Type B pancreatic cell (in vitro differentiated cells): Measurements from ENCODE around the gene FOXN3. TPM values are rescaled to one million over a fixed set of nuclear protein-coding genes. Genes with fewer than 3 reads are reported as not detected.

Experiments used
- DNase-seq: peaks from one replicate; pipeline ENCODE4 v3.0.0; 2021; ENCODE audit warnings: mixed read lengths; ENCODE audit not compliant: unreplicated experiment; ENCODE audit errors: extremely low spot score
- H3K27ac Mint-ChIP-seq: 2 replicates; pipeline ENCODE4 v1.8.0; 2021; ENCODE audit warnings: mild to moderate bottlenecking, mixed read lengths
- H3K27me3 Mint-ChIP-seq: 2 replicates; pipeline ENCODE4 v1.8.0; 2021; ENCODE audit warnings: mixed read lengths
- H3K36me3 Mint-ChIP-seq: 2 replicates; pipeline ENCODE4 v1.8.0; 2021; ENCODE audit warnings: mixed read lengths
- H3K4me1 Mint-ChIP-seq: one replicate; pipeline ENCODE4 v1.8.0; 2021; ENCODE audit warnings: mixed read lengths; ENCODE audit not compliant: unreplicated experiment
- H3K4me3 Mint-ChIP-seq: 2 replicates; pipeline ENCODE4 v1.8.0; 2021; ENCODE audit warnings: mild to moderate bottlenecking, mixed read lengths
- H3K9me3 Mint-ChIP-seq: 2 replicates; pipeline ENCODE4 v1.8.0; 2021; ENCODE audit warnings: mixed read lengths
- total RNA-seq: library from RNA; stranded (reverse); gene quantifications from 2 replicates; pipeline ENCODE4 v1.2.1, GENCODE V29; 2021; ENCODE audit warnings: low replicate concordance
- TF ChIP-seq, protein P1 (sequence below): fragments of 200-600 bp; sonication (generic); conservative IDR thresholded peaks from 2 replicates; pipeline ENCODE4 v1.5.0; 2021; ENCODE audit warnings: antibody characterized with exemption, mild to moderate bottlenecking

Gene FOXN3
- total RNA-seq, 1 donor from 2014 or later: 73.5 TPM

DNA sequence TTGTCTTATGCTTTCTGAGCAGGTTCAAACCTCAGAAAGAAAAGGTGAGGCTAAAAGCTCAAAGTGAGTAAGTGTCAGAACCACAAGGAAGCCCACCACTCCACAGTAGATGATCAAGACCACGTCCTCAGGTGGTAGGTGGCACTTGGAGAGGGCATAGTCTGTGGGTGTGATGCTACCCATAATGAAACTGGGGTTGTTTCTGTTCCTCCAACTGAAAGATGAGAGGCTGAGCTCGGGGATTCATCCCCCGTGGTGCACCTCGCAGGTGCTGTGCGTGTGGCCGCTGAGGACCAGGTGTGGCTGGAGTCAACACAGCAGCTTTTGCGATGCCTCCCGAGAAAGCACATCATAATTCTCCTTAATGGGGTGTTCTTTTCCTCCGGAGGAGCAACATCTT, 306.9 kb downstream of the FOXN3 start:
- Mint-ChIP-seq H3K36me3 (no peaks in the 10 kb centered on the region), H3K9me3 (peaks cover 5% of the 10 kb centered on the region), H3K27ac (no peak overlapping the region), H3K4me1 (peaks cover 15% of the 10 kb centered on the region), H3K27me3 (no peaks in the 10 kb centered on the region), H3K4me3 (no peak overlapping the region)
- no peak for DNase-seq
- TF ChIP-seq, protein P1, sequence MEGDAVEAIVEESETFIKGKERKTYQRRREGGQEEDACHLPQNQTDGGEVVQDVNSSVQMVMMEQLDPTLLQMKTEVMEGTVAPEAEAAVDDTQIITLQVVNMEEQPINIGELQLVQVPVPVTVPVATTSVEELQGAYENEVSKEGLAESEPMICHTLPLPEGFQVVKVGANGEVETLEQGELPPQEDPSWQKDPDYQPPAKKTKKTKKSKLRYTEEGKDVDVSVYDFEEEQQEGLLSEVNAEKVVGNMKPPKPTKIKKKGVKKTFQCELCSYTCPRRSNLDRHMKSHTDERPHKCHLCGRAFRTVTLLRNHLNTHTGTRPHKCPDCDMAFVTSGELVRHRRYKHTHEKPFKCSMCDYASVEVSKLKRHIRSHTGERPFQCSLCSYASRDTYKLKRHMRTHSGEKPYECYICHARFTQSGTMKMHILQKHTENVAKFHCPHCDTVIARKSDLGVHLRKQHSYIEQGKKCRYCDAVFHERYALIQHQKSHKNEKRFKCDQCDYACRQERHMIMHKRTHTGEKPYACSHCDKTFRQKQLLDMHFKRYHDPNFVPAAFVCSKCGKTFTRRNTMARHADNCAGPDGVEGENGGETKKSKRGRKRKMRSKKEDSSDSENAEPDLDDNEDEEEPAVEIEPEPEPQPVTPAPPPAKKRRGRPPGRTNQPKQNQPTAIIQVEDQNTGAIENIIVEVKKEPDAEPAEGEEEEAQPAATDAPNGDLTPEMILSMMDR: no peak

GRCh38 chr14:89108608-89109007, 308.4 kb downstream of the FOXN3 start:
- peaks cover 10% of the 10 kb centered on the region for H3K9me3 Mint-ChIP-seq
- TF ChIP-seq, protein P1: no peak
- H3K4me3 Mint-ChIP-seq: no peak overlapping the region
- H3K36me3 Mint-ChIP-seq: no peaks in the 10 kb centered on the region
- no peak overlapping the region for H3K27ac Mint-ChIP-seq
- H3K27me3 Mint-ChIP-seq: no peaks in the 10 kb centered on the region
- peaks cover 15% of the 10 kb centered on the region for H3K4me1 Mint-ChIP-seq
- DNase-seq: no peak

DNA sequence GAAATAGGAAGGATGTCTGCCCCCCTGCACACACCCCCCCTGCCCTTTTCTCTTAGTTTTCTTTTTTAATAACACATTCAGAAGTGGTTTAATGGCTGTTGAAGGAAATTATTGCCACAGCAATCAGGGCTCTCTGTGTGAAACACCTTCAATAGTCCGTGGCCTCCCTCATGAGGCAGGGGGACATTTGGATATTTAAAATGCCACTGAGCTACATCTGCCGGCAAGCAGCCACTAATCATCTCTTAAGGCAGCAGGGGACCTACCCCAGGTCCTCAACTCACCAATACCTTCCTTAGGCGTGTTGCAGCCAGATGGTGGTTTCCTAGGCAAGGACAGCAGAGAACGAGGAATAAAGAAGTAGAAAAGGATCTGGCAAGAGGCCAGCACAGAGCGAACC, 309.4 kb downstream of the FOXN3 start:
- Mint-ChIP-seq H3K4me3 (no peak overlapping the region), H3K27me3 (peaks cover 4% of the 10 kb centered on the region), H3K9me3 (peaks cover 14% of the 10 kb centered on the region), H3K27ac (no peak overlapping the region), H3K4me1 (peaks cover 10% of the 10 kb centered on the region), H3K36me3 (no peaks in the 10 kb centered on the region)
- TF ChIP-seq, protein P1: no peak
- no peak for DNase-seq
